Renal cortical epithelial cell (primary cell): Measurements from ENCODE around the gene AADAT. TPM values are rescaled to one million over a fixed set of nuclear protein-coding genes. Genes with fewer than 3 reads are reported as not detected.
"Not testable (repeated sequence)": the region's sequence is repeated elsewhere in the genome, so short reads cannot be mapped to it uniquely, and the experiment has no call there.

Experiments
- DNase-seq: peaks from one replicate; pipeline ENCODE4 v3.0.0-alpha.2; 2011; ENCODE audit warnings: low read depth
- total RNA-seq: library from RNA; depleted of rRNA; stranded (reverse); fragments of >200 nt; gene quantifications from 2 replicates; pipeline ENCODE4 v1.2.3, GENCODE V29; 2014

AADAT gene
- total RNA-seq, 1 donor from 2014 or later = 5.9 TPM

DNA sequence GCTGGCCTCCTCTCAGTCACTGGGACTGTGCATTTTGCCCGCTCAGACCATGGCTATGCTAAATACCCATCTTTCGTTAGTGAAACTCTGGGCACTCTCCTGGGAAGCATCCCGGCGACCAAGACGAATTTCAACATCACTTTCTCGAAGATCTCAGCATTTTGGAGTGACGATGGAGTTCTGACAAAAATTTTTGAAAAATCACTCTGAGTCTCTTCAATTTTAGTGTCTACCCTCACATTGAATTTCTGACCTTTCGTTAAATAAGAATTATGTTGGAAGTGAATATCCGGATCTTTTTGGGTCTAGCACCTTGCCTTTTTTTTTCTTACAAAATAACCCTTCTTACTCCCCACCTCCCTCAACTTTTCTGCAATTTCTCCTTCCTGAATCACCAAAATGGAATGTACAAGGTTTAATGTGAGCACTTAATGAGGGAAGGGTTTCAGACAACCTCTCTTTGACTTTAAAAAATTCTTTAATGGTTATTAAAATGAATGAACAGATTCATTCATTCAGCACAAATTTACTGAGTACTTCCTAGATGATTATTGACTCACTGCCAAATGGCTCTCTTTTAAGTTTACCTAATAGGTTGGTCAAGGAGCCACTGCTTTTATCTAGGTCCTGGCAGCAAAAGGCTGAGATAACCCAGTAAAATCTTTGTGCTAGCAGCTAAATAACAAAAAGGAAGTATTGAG is 746 bp upstream of the AADAT start:
- peak; percentile 53 for DNase-seq

DNA sequence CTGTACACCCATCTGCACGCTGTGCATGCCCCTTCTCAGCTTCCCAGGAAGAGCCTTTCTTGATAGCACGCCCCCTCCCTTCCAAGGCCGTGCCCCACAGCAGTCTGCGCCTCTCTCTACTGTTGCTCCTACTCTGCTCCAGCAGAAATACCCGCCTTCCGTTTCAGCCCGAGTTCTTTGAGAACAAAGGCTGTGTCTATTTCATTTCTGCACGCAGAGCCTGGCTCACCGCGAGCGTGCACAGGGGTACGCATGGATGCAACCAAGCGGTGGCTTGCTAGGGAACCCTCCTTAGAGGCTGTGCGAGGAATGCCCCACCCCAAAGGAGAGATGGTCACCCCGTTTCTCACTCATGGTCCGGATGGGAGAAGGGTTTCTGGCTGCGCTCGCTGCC is 485 bp downstream of the AADAT start:
- DNase-seq = peak; percentile 18

DNA sequence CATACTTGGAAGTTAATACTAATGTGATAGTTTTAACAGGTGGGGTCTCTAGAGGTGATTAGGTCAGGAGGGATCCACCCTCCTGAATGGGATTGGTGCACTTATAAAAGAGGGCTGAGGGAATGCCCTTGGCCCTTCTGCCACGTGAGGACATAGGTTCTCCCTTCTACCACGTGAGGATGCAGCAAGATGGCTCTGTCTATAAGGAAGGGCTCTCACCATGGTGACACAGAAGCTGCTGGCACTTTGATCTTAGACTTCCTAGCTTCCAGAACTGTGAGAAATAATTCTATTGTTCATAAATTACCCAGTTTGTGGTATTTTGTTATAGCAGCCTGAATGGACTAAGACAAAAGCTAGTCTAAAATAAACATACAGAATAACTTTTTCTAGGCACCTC is 1.0 kb downstream of the AADAT start:
- DNase-seq = no peak

DNA sequence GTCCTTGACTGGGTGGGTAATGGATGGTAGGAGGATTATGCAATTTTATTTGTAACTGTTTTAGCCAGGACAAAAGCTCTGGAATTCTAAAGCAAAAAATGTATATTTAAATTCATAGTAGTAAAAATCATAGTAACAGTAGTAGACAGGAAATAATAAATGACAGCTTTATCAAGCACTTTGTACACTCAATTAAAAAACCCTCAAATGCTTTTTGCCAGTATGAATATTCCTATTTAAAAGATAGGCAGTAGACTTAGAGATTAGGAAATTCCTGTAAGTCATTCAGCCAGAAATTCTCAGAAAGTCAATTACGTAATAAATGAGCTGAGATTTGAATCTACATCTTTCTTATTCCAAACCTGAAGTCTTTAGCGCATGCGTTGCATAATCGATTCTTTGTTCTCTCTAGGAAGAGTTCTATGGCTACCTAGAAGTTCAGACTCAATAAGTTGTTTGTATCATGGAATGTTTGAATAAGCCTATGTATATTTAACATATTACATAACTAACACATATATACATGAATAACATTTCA is 2.5 kb downstream of the AADAT start:
- peak; percentile 49 for DNase-seq

DNA sequence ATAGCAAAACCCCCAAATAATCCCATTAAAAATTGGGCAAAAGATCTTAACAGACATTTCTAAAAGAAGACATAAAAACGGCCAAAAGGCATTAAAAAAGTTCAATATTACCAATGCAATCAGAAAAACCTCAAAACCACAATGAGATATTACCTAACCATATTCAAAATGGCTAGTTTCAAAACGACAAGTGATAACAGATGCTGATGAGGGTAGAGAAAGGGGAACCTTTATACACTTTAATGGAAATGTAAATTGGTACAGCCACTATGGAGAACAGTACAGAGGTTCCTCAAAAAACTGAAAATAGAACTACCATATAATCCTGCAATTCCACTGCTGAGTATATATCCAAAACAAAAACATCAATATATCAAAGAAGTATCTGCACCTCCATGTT is 6.2 kb downstream of the AADAT start:
- no peak for DNase-seq

DNA sequence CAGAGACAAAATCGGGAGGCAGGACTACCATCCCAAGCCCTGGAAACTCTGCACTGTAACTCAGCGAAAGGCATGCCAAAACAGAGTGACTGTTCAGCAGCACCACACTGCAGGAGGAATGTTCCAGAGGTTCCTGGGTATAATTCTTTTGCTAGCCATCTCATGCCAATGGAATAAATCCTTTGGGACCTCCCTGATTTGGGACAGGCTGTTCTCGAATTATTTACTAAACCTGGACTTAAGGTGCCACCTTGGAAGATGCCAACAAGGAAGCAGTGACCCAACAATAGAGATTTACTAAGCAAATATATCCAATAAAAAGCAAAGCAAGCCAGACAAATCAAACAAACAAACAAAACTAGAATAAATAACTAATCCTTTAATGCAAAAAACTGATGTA is 9.3 kb downstream of the AADAT start:
- no peak for DNase-seq

DNA sequence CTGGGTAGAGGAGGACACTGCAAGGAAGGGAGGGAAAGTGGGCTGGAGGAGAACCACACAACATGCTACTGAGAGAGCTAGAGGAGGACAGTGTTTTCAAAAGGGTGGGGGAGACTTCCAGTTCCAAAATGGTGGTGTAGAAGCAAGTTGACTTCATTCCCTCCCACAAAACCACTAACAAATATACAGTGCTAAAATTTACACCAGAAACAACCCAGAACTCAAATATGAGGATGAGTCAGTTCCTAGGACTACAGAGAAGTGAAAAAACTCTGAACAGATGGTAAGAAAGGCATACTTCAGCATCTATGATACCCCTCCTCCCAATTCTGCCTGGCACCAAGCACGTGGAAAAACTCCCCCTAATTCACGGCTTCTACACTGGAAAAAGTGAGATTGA is 9.8 kb downstream of the AADAT start:
- no peak for DNase-seq

DNA sequence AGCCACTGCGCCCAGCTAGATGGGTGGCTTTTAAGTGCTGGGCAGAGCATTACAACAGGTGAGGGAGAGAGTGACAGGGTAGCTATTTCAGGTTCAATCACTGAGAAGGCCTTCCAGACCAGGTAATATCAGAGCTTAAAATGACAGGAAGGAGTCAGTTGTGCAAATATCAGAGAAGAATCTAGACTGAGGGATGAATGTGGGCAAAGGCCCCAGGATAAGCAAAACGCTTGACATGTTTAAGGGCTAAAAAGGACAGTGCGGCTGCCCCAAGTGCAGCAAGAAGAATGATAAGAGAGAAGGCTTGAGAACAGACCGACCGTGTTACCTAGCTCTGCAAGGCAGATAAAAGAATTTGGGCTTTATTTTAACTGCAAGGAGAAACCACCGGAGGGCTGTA is 18.6 kb downstream of the AADAT start:
- DNase-seq = no peak

DNA sequence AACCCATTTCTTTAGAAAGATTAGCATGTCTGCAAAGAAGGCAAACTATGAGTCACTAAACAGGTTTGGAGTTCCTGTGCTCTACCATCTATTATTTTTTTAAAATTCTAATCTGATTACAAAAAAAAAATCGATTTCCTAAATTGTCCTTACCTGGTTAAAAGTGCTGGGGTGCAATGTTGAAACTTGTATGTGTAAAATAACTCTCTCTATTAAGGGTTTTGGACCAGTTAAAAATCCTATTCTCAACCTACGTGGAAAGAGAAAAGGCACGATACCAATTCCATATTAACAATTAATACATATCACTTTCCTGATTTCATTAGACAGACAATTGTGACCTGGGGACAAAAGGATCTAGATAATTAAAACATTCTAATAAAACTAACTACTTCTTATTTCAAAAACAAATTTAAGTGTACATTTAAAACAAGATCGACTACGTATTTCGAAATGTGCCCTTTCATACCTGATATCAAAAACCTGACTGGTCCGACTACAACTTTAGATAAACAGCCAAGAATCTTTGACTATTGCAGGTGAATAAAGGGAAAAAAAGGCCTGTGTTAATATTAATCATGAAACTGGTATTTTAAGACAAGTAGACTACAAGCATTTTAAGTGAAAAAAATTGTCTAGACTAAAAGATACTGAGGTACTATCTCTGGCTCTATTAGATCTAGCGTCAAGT is 21.2 kb downstream of the AADAT start:
- DNase-seq = no peak

DNA sequence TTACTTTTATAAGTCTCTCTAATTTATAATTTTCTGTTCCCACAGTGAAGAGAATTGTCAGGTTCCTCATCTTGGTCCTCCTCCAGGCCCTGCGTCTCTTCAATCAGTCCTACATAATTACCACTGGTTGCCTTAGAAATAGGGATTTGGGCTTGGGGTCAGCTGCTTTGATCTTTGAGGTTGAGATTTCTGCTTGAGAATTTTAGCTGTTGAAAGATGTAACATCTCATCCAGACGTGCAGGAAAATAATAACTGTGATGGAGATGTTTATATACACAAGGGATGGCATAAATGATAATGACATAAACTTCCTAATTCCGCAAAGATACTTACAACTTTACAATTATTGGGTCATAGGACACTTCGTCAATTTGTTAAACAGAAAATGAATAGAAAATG is 30.3 kb downstream of the AADAT start:
- no peak for DNase-seq

DNA sequence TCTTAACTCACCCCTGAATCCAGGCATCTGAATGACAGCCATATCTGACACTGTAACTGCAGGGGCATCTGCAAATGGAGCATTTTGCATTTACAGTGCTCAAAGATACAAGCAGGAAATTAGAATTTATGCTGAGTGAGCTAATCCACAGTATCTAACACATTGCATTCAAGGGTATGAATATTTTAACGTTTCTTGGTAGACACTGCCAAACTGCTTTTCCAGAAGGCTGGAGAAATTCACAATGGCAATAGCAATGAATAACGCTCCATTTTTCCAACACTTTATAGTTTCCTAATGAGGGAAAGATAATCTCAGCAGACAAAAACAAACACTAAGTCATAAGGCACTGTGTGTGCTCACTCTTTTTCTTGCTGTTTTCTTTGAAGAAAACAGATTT is 30.9 kb downstream of the AADAT start:
- no peak for DNase-seq

DNA sequence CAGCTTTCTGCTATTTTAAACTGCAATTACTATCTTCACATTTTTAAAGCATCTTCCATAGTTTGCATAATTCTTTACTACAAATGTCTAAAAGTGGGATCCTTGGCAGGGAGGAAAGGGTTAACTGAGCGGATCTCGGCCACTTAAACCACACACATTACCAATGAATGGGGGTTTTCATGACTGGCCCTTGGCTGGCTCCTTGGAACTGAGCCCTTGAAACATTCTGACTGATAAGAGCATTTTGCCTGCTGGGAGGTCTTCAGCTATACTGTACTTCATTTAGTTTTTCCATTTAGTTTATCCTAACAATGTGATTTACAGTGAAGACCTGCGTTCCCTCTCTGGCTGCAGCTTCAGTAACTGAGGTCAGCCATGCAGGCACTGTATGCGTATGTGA is 31.9 kb downstream of the AADAT start:
- DNase-seq = no peak

DNA sequence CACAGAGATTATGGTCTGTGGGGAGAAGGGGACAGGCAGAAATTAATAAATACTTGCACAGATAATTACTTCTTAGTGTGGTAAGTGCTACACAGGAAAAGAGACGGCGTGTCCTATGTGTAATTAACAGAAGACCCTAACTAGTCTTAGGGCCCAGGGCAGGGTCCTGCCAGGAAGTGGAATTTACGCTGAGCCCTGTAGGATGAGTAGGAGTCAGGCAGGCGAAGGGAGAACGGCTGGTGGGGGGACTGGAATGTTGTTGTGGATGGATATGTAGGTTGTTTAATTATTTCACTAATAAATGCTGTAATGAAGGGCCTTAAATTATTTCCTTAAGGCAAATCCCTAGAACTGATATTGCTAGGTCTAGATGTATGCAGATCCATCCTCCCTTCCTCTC is 36.8 kb downstream of the AADAT start:
- no peak for DNase-seq

DNA sequence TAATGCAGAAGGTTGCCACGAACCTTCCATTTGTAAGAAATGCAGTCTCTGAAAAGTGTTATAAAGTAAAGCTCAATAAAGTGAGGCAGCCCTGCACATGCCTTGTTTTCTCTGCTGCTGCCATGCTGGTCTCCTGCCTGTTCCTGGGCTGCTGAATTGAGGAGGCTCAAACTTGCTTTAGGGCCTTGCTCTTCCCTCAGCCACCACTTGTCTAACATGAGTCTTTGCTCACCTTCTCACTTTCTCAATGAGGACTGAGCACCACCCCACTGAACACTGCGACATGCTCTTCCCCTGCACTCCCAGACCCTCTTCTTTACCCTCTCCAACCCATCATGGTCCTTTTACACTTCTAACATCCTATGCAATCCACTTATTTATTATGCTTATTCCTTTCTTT is 38.4 kb downstream of the AADAT start:
- no peak for DNase-seq

DNA sequence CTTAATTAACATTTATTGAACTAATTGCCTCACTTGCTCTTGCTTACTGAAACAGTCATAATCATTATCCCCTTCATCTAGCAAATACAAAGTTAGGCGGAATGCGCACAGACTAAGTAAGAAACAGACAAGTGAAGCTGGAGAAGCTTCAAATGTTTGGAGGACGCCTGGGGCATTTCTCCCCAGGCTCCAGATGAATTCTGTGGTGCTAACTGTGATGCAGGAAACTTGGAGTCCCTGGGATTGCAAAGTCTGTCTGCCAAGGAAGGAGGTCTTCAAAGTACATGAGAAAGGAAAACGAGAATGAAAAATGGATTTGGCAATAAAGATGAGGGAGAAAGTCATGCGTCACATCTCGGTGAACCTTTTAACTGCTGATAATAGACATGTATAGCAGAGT is 40.0 kb downstream of the AADAT start:
- no peak for DNase-seq

DNA sequence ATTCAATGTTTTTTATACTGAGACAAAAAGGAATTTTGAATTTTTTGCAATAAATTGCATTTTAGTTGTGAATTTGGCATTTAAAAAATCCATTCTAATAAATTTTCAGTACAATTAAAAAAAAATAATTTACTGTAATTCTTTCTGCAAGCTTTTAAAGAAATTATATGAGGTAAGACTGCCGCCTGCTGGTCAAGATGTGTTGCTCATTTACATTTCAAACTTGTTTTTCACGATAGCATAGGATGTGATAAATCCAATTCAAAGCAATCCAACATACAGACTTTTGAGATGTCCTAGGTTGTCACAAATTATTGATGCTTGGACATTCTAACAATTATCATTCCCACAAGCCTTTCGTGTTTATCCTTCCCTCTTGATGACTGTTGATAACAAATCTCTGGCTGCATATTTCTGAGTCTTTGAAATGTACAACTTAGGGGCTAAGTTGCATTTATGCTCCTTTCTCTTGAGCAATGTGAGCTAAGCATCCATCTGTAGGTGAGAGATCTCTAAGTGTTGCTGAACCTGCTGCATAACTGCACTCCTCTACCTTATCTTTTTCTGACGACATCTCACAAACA is 41.9 kb downstream of the AADAT start:
- DNase-seq = peak; percentile 70

DNA sequence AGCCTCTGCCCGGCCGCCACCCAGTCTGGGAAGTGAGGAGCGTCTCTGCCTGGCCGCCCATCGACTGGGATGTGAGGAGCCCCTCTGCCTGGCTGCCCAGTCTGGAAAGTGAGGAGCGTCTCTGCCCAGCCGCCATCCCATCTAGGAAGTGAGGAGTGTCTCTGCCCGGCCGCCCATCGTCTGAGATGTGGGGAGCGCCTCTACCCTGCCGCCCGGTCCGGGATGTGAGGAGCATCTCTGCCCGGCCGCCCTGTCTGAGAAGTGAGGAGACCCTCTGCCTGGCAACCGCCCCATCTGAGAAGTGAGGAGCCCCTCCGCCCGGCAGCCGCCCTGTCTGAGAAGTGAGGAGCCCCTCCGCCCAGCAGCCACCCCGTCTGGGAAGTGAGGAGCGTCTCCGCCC is 43.6 kb downstream of the AADAT start:
- not testable (repeated sequence) for DNase-seq

DNA sequence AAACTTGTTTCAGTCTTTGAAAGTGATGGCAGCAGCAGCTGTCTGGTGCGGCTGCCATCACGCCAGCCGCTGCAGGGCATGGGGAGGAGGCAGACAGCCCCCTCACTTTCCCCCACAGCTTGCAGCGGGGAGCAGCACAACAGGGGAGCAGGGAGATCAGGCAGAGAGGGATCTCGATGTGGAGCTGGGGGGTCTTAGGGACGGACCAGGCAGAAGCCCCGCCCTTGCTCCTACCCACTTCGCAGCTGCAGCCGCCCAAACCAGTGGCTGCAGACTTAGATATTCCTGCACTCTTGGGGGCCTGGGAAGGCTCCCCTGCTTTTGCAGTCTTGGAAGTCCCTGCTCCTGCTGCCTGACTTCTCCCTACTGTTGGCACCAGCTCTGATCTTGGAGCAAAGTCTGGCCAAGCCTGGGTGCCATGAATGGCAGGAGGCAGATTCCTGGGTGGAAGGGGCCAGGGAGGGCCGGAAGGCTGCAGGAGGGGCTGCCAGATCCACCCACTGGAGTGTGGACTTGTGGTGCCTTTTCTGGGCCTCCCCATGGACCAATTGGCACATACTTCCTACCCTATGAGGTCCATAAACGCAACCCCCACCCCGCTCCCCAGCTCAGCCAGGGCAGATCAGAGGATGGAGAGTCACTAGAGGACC is 49.6 kb downstream of the AADAT start:
- no peak for DNase-seq

DNA sequence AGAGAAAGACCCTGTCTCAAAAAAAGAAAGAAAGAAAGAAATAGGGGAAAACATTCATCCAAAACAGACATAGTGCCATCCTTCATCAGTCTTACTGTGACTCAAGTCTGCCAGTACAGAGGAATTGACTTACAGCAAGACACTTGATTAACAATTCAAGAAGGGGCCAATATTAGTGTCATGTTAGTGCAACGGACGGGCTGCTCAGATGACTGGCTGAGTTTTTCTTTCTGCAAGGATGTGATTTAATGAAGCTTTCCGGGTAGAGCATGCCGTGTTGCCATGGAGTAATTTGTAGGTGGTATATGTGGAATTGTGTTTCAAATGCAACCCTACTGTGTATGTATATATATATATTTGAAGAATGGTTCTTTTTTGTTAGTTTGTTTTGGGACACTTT is 51.0 kb downstream of the AADAT start:
- DNase-seq = no peak

DNA sequence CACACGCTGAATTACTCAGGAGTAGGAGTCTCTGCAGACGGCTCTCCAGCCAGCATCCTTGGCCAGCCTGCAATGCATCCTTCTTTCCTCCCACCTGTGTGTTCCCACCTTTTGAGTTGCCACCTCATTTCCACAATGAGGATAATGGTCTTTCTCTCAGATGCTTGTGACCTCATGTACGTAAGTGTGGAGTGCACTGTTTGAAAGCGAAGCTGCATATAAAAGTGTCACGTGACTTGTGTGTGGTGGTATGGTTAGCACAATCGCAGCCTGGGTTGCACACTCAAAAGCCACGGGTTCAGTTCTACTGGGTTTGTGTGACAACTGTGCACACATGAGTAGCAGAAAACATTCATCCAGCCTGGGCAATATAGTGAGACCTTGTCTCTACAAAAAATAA is 51.5 kb downstream of the AADAT start:
- no peak for DNase-seq

DNA sequence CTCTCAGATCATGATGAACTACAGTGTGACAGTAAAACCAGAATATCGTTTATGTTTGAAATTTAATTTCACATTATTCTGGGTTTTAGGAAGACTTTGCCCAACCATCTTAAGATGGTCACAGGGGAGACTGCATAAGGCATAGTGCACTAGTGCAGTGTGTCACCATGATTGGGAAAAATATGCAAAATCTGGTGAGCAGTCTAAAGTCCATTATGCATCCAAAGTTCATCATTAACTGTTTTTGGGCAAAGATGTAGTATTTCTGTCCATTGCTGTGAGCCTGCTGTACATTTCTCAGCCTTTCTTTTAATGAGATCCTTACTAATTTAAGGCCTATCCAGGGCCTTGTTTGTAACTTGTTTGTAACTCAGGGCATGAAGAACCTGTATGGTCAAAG is 52.3 kb downstream of the AADAT start:
- no peak for DNase-seq

DNA sequence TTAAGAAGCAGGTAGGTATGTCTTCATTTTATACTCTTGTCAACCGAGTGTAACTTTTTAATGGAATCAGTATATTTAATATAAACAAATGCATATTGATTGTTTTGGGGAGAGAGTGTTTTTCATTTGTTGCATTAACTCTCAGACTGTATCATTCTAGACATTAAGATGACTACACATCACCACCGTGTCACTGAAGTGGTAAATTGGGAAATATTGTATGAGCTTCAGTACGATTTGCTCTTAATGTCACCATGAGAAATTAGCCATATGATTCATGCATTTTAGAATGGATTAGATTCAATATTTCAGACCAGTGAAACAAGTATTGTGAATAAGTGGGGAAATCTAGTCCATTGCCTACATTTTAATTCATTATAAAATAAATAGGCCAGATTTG is 53.9 kb downstream of the AADAT start:
- DNase-seq = no peak

DNA sequence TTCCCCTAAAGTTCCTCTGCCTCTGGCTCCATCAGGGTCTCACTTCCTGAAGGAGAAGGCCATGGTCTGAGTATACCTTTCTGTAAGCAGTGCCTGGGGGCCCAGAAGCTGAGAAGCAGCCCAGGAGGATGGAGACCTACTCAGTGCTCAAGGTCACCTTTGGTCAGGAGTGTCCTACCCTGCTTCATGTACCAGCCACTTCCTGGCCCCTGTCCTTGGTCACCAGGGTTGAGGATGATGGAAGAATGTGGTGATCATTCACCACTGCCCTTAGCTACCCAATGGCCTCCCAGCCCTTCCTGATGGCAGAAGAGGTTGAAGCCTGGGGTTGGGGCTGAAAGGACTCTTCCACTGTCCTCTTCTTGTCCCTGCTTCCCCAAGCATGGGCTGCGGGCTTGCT is 54.5 kb downstream of the AADAT start:
- no peak for DNase-seq
